Smooth muscle cell (in vitro differentiated cells): Measurements from ENCODE around the gene SORCS3. TPM values are rescaled to one million over a fixed set of nuclear protein-coding genes. Genes with fewer than 3 reads are reported as not detected.

ENCODE experiments used
- DNase-seq: peaks from one replicate; lab custom pipeline; 2025; ENCODE audit not compliant: unreplicated experiment; lab: John Stamatoyannopoulos, UW
- H2AFZ ChIP-seq: fragments of 200-600 bp; sonication (generic); 2 replicates; pipeline ENCODE4 v1.6.0; 2016; ENCODE audit warnings: antibody characterized with exemption, low read depth, mild to moderate bottlenecking
- H3F3A ChIP-seq: fragments of 200-600 bp; sonication (generic); 2 replicates; pipeline ENCODE4 v1.6.0; 2017; ENCODE audit warnings: antibody characterized with exemption, low read depth
- H3K27ac ChIP-seq: fragments of 200-600 bp; sonication (generic); 2 replicates; pipeline ENCODE4 v1.5.1; 2016; ENCODE audit warnings: low read depth, mild to moderate bottlenecking
- H3K27me3 ChIP-seq: fragments of 200-600 bp; sonication (generic); 2 replicates; pipeline ENCODE4 v1.6.1; 2016; ENCODE audit warnings: low read depth, mild to moderate bottlenecking
- H3K36me3 ChIP-seq: fragments of 200-600 bp; sonication (generic); 2 replicates; pipeline ENCODE4 v1.5.1; 2016; ENCODE audit warnings: low read depth
- H3K4me1 ChIP-seq: fragments of 200-600 bp; sonication (generic); 2 replicates; pipeline ENCODE4 v1.5.1; 2016; ENCODE audit warnings: low read depth
- H3K4me2 ChIP-seq: fragments of 200-600 bp; sonication (generic); 2 replicates; pipeline ENCODE4 v1.6.0; 2016; ENCODE audit warnings: mild to moderate bottlenecking
- H3K4me3 ChIP-seq: fragments of 200-600 bp; sonication (generic); 2 replicates; pipeline ENCODE4 v1.5.1; 2016; ENCODE audit warnings: mild to moderate bottlenecking
- H3K79me2 ChIP-seq: fragments of 200-600 bp; sonication (generic); 2 replicates; pipeline ENCODE4 v1.6.0; 2016; ENCODE audit warnings: low read depth, mild to moderate bottlenecking
- H3K9ac ChIP-seq: fragments of 200-600 bp; sonication (generic); 2 replicates; pipeline ENCODE4 v1.6.0; 2016; ENCODE audit warnings: low read depth
- H3K9me3 ChIP-seq: fragments of 200-600 bp; sonication (generic); replicated peaks from 2 replicates; pipeline ENCODE4 v1.5.1; 2016; ENCODE audit warnings: low read depth
- H4K20me1 ChIP-seq: fragments of 200-600 bp; sonication (generic); 2 replicates; pipeline ENCODE4 v1.6.0; 2016; ENCODE audit warnings: low read depth
- WGBS: methylation state at CpG from one replicate; pipeline ENCODE4 v1.1.7; 2016; ENCODE audit warnings: low lambda C conversion rate; 5-methylcytosine and 5-hydroxymethylcytosine counted together
- polyA plus RNA-seq: library from polyadenylated mRNA; unstranded; fragments of >200 nt; fragmentation: Nextera tagmentation; extraction: Ambion mirVana; gene quantifications from 2 replicates; pipeline ENCODE4 v1.2.1, GENCODE V29; 2016
- total RNA-seq: library from RNA; depleted of rRNA; stranded (reverse); fragments of >200 nt; gene quantifications from 2 replicates; pipeline ENCODE4 v1.2.3, GENCODE V29; 2014
- TF ChIP-seq, protein P1 (sequence below): fragments of 200-600 bp; sonication (generic); IDR thresholded peaks from 2 replicates; pipeline ENCODE4 v1.5.1; 2017; ENCODE audit warnings: borderline replicate concordance, mild to moderate bottlenecking, antibody characterized with exemption; ENCODE audit not compliant: insufficient read depth, poor library complexity, severe bottlenecking

Gene SORCS3
- total and polyA plus RNA-seq, 2 experiments from 2014 or later, result not detected

DNA sequence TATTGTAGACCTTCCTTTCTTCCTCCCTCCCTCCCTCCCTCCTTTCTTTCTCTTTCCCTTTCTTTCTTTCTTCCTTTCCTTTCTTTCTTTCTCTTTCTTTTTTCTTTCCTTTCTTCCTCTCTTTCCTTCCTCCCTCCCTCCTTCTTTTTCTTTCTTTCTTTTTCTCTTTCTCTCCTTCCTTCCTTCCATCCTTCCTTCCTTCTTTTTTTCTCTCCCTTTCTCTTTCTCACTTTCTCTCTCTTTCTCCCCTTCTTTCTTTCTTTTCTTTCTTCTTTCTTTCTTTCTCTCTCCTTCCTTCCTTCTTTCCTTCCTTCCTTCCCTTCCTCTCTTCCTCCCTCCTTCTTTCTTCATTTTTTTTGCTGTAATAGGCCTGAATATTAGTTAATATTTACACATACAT, 638.0 kb downstream of the SORCS3 start:
- no peaks in the 10 kb centered on the region for H4K20me1 ChIP-seq
- peaks cover 5% of the 10 kb centered on the region for H3K27me3 ChIP-seq
- H3K79me2 ChIP-seq, result no peaks in the 10 kb centered on the region
- no peak overlapping the region for H3K4me3 ChIP-seq
- no peak overlapping the region for H3K9ac ChIP-seq
- no peak for DNase-seq
- no peaks in the 10 kb centered on the region for H3K9me3 ChIP-seq
- no peak overlapping the region for H2AFZ ChIP-seq
- no peaks in the 10 kb centered on the region for H3K36me3 ChIP-seq
- no peaks in the 10 kb centered on the region for H3F3A ChIP-seq
- TF ChIP-seq, protein P1, sequence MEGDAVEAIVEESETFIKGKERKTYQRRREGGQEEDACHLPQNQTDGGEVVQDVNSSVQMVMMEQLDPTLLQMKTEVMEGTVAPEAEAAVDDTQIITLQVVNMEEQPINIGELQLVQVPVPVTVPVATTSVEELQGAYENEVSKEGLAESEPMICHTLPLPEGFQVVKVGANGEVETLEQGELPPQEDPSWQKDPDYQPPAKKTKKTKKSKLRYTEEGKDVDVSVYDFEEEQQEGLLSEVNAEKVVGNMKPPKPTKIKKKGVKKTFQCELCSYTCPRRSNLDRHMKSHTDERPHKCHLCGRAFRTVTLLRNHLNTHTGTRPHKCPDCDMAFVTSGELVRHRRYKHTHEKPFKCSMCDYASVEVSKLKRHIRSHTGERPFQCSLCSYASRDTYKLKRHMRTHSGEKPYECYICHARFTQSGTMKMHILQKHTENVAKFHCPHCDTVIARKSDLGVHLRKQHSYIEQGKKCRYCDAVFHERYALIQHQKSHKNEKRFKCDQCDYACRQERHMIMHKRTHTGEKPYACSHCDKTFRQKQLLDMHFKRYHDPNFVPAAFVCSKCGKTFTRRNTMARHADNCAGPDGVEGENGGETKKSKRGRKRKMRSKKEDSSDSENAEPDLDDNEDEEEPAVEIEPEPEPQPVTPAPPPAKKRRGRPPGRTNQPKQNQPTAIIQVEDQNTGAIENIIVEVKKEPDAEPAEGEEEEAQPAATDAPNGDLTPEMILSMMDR, result no peak
- no peak overlapping the region for H3K4me2 ChIP-seq
- no peaks in the 10 kb centered on the region for H3K4me1 ChIP-seq
- no peak overlapping the region for H3K27ac ChIP-seq

DNA sequence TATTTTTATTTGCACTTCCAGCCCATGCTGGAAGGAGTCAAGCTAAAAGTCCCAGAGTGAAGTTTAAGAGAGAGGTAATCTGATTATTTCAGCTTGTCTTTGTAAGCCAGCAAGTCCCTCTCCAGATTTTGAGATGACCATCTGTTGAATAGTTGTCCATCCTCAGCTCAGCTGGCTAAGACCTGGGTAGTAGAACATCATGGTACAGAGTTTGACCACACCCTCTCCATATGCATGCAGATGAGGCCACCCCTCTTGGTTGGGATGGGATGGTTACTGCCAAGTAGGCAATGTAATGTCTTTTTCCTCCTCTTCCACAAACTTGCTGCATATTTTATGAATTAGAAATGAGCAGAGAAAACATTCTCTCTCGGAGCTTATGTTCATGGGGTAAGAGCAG, 639.8 kb downstream of the SORCS3 start:
- no peak overlapping the region for H2AFZ ChIP-seq
- no peaks in the 10 kb centered on the region for H3K79me2 ChIP-seq
- H3K9me3 ChIP-seq, result no peaks in the 10 kb centered on the region
- no peak overlapping the region for H3K27ac ChIP-seq
- no peaks in the 10 kb centered on the region for H4K20me1 ChIP-seq
- peaks cover 7% of the 10 kb centered on the region for H3K27me3 ChIP-seq
- H3K4me3 ChIP-seq, result no peak overlapping the region
- TF ChIP-seq, protein P1, result no peak
- 80% methylated on average over 1 of the region's 1 CpG for WGBS
- no peak overlapping the region for H3K9ac ChIP-seq
- no peaks in the 10 kb centered on the region for H3K36me3 ChIP-seq
- no peak overlapping the region for H3K4me2 ChIP-seq
- DNase-seq, result no peak
- H3F3A ChIP-seq, result no peaks in the 10 kb centered on the region
- peaks cover 6% of the 10 kb centered on the region for H3K4me1 ChIP-seq

DNA sequence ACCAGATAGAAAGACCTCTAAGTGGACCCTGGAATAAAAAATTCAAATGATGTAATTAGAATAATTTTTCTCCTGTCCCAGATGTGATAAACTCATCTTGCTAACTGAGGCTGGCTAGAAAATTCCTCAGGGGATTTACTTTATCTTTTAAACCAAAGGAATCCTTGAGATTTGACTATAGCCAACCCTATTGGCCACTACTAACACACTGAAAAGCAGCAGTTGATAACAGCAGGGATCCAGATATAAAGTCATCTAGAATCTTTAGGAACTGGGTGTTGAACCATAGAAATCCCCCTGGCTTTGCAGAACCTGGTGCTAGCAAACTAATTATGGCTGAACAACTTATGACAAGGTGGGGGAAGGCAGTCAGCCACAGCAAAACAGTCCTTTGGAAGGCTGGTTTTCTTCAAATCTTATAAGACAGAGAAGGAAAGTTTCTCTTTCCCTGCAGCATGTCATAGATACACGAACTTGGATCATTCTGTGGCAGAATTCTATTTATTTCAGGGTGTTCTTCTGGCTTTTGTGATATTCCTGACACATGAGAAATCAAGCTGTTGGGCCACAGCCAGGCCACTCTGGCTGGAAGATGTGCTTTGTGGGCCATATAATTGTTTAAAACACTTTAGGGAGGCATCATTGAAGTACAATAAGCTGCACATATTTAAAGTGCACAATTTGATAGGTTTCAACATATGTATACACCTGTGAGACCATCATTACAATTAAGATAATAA, 643.6 kb downstream of the SORCS3 start:
- 39% methylated on average over 1 of the region's 1 CpG for WGBS
- TF ChIP-seq, protein P1, result no peak
- Histone ChIP-seq H3K9me3 (no peaks in the 10 kb centered on the region), H3K4me2 (peak overlapping the region; percentile 8), H3K9ac (no peak overlapping the region), H2AFZ (no peak overlapping the region), H3K79me2 (no peaks in the 10 kb centered on the region), H3K4me1 (peaks cover 6% of the 10 kb centered on the region), H4K20me1 (no peaks in the 10 kb centered on the region), H3K27me3 (peaks cover 14% of the 10 kb centered on the region), H3K27ac (no peak overlapping the region), H3K36me3 (no peaks in the 10 kb centered on the region), H3F3A (no peaks in the 10 kb centered on the region), H3K4me3 (no peak overlapping the region)
- no peak for DNase-seq

DNA sequence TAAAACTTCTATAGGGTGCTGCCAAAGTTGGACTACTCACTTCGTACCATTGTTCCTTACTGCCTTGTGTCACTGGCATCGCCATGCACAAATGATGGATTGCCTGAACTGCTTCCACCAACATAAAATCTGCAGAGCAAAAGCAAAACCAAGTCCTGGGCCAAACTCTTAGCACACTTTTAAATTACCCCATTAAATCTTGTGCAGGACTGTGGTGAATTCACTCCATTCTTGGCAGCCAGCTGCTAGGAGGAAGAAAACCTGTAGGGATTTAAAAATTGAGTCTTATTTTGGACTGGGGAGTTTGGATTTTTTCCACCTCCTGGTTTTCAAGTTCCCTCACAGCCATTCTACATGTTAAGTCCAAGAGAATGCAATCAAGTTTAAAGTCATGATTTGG, 646.9 kb downstream of the SORCS3 start:
- Histone ChIP-seq H3K4me1 (peaks cover 6% of the 10 kb centered on the region), H3K4me3 (no peak overlapping the region), H3K9ac (no peak overlapping the region), H3K9me3 (no peaks in the 10 kb centered on the region), H3K36me3 (no peaks in the 10 kb centered on the region), H3F3A (no peaks in the 10 kb centered on the region), H3K4me2 (no peak overlapping the region), H2AFZ (no peak overlapping the region), H4K20me1 (no peaks in the 10 kb centered on the region), H3K27ac (no peak overlapping the region), H3K79me2 (no peaks in the 10 kb centered on the region), H3K27me3 (peaks cover 13% of the 10 kb centered on the region)
- 92% methylated on average over 2 of the region's 2 CpGs for WGBS
- no peak for DNase-seq
- TF ChIP-seq, protein P1, result no peak
